T-helper 9 cell (primary cell): ENCODE results near the gene ENAH.

Experiments used
- DNase-seq: peaks from one replicate; pipeline ENCODE4 v3.0.0-alpha.2; 2020

The ENAH gene

DNA sequence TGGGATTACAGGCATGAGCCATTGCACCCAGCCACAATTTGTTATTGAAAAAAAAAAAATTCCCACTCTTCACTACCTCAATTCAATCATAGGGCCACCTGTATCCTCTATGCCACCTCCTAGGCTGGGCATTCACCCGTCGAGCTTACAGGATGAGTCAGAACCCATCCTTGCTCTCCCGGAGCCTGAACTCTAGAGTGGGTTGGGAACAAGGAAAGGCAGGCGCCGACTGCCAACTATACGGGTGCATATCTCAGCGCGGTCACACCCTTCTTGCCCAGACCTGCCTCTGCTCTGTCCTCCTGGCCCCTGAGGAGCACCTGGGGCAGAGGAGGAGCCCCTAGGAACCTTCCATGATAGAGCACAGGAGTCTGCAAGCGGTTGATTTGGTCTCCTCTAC is 203.7 kb downstream of the ENAH start:
- no peak for DNase-seq

DNA sequence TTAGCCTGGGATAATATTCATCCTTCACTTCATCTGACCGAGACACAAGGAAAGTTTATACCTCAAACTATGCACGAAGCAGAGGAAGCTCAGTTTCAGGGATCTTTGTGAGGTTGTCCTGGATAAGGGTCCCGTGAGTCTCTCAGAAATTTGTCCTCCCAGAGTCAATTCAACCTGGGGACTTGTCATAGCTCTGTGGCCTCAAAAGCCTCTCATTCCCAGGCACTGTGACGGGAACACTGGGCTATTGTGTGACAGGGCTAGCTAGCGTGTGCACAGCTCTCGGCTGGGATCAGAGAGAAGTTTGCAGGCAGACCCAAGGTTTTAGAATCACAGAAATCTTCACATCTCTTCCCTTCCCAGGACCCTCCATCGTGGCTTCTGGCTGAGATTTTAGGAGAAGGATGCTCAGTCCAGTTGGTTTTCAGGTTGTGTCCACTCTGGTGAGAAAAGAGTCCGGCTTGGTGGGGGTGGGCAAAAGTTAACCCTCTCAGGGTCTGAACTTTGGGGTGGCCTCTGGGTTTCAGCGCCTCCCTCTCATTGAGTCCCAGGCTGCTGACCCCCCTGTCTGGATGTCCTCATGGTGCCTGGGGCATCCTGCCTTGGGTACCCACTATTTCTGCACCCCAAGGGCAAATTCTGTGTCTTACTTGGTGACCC is 204.6 kb downstream of the ENAH start:
- no peak for DNase-seq

DNA sequence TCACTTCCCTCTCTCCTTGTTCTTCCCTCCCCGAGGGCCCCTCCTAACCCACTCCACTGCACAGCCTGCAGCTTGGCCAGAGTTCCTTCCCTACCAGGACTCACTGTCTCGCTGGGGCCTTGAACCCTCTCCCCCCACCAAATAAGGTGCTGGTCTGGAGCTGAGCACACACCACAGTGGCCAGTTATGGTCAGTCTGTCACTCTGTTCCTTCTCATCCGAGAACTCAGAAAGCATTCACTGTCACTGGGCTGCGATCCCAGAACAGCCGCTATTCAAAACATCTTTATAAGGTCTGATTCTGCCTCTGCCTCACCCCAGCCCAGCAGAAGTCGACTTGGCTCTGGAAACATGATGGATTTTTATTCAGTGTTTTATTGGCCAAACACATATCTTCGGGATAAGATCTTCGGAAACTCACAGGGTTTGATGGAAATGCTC is 205.3 kb downstream of the ENAH start:
- DNase-seq = no peak

DNA sequence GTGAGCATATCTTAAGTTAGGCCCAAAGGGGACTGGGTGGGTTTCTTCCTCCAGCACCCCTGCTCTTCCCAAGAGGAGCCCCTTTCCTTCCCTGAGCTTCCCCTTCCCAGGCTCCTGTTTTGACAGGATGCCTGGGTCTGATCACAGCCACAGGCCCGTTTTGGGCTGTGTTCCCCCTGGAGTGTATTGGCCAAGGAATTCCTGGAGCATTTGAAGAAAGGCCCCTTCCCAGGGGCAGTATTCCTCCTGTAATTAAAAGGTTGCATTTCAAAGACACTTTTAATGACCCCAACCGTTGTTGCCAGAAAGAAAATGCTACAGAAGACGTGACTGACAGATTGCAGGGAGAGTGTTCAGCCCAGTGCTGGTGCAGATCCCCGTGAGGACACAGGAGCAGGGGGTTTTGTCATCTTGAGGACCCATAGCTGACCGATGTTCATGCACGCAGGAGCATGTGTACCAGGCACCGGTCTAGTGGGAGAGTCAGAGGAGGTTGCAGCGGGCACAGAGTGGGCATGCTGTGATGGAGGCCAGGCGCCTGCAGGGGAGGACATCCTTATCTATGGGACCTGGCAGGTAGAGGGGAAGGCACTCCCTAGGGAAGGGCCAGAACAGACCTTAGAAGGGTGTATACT is 205.8 kb downstream of the ENAH start:
- no peak for DNase-seq

DNA sequence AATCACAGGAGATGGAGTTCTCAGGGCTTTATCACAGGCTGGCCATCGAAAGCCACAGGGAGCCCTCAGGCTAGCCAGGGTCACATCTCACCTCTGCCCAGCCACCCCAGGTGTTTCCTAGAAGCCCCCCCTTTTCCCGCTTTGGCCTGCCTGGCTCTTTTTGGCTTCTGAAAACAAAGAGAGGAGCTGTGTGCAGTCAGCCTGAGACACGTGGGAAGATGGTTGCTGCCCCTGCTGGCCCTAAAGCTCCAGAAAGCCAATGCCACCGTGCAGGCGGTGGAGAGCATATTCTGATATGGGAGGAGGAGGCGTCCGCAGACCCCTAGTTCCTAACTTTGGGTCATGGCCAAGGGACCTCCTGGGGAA is 206.3 kb downstream of the ENAH start:
- no peak for DNase-seq

DNA sequence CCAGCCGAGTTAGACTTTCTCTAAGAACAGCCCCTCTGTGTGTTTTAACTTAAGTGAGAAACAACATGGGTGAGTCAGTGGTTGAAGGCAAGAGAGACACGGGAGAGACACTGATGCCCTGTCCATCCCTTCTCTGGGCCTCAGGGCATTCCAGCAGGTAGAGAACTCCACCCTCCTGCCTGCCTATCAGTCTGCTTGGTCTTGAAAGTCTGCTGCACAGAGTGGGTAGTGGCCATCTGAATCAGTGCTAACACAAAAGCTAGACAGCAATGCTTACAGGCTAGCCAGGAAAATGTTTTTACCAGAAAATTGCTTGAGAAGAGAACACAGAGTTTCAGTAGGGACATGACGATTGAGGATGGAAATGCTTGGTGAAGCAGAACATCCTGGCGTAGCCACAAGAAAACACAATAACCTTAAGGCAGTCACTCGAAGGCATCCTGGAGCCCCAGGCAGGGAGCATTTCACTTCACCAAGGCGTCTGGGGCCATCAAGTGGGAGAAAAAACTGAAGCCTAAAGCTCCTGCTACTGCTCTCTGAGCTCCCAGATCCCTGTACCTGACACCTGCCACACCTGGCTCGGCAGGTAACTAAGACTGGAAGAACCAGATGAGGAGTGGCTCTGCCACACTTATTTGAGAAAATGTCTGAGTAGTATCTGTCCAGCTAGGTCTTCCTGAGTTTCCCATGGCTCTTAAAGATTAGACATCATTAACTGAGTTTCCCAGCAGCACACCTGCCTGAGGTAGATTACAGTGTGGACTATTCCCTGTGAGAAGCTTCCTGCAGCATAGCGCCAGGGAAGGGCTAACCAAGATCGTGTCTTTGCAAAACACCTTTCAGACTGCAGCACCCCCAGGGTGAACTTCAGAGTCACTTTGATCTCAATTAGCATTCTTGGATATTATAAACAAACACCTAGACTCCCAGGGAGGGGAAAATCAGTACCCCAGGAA is 207.0 kb downstream of the ENAH start:
- DNase-seq = no peak

DNA sequence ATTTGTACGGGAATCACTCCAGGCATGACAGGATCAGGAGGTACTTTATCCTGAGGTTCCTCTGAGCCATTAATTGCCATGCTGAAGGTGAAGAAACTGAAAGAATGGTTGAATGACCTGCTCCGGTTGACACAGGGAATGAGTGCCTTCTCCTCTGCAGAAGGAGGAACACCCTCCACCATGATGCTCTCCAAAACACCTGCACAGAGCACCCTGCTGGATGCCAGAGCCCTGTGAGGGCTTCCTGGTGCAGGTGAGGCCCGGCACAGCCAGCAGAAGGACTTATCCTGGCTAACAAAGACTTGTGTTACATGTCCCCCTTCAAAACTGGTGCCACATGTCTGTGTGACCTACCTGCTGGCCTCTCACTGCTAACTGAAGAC is 210.8 kb downstream of the ENAH start:
- no peak for DNase-seq

DNA sequence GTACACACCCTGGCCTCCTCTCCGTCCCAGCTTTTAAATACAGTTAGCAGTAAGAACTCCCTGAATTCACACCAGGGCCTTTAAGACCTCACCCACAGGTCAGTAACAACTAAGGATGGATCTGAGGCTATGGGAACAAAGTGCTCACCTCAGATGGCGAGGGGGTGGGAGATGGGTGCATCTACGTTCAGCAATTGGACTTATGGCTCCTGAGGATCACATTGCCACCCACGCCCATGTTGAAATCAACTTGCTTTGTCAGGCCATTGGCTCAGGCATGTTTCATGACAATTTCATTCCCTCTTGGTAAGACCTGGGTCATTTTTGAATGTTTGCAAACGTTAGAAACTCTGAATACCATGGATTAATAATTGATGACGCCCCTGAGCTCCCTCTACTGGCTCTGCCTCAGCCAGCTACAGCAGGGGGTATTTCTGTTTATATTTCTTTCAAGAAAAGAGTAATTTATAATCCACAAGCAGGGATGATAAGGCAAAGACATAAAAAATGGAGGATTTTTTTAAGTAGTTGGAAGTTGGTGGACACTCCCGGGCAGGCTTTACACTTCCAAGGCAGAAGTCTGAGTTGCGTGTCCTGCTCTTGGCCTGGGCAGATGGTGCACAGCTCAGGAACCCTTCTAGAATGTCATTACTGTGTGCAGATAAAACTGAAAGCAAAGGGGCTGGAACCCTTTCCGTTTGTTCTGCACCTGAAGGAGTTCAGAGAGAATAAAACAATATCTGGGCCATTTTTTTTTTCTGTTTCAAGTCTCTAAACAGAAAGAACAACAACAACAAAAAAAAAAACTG is 211.4 kb downstream of the ENAH start:
- DNase-seq = no peak

DNA sequence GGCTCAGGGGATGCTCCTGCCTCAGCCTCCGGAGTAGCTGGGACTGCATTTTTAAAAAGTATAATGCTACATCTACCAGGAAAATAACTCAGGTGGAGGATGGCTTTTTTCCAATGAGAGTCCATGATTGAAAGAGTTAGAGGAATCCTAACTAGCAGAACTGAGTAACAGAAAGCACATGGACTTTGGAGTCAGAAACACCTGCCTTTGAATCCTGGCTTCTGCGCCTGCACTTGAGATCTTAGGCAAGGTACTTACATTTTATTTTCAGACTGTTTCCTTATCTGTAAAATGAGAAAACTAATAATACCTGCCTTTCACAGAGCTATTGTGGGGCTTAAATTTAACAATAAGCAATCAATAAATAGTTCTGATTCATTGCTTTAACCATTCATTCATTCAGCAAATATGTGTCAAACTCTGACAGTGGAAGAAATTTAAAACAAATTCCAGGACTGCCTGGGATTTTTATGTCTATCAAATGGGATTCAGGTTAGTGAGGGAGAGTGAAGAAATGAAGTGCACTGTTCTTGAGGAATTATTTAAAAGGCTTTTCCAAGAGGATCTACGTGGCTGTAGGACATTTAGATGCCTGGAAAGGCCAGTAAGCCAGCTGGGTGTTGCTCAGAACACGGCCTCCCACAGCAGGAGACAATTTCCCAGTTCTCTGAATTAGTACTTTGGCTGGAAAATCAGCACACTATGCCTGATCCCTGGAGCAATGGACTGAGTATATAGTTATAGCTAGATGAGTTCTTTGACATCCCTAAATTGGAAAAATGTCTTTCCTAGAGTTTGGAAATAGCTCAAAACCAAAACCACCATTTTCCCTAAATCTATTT is 212.3 kb downstream of the ENAH start:
- no peak for DNase-seq

DNA sequence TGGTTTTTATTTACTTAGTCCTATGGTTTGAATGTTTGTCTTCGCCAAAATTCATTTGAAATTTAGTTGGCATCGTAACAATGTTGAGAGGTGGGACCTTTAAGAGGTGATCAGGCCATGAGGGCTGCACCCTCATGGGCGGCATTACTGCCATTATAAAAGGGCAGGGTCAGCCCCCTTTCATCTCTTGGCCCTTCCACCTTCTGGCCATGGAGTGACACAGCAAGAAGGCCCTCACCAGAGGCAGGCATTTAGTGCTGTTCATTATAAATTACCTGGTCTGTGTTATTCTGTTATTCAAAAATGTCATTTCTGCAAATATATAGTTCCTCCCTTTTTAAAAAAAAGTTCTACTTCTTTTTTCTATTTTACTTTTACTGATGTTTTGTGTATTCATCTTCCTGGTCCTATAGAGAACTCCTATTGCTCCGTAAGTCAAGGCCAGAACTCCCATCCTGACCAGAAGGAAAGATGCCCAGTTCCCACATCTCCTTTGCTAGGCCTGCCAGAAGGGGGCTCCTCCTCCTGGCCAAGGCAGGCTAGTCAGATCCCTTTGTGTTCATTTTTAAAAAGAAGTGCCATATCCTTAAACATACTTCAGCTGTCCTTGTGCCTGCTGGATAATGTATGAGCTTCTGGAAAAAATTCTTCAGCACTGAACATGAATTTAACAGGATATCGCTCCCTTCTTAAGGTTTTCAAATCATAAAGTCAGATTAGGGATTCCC is 215.0 kb downstream of the ENAH start:
- no peak for DNase-seq
